SU-DHL-6 (cell line): Measurements from ENCODE around the gene LYSMD2.

Experiments used
- H2AFZ ChIP-seq: fragments of 200-600 bp; sonication (generic); 2 replicates; pipeline ENCODE4 v1.6.1; 2014; ENCODE audit warnings: low read depth, mild to moderate bottlenecking, moderate library complexity, mixed read lengths, antibody characterized with exemption, low read length; ENCODE audit not compliant: severe bottlenecking
- H3F3A ChIP-seq: fragments of 200-600 bp; shearing (Covaris generic); 2 replicates; pipeline ENCODE4 v1.6.0; 2016; ENCODE audit warnings: antibody characterized with exemption, mild to moderate bottlenecking; ENCODE audit not compliant: insufficient read depth
- H3K27ac ChIP-seq: fragments of 200-600 bp; sonication (generic); 2 replicates; pipeline ENCODE4 v1.5.1; 2016; ENCODE audit warnings: low read depth, mild to moderate bottlenecking, low read length, moderate library complexity, mixed read lengths
- H3K27me3 ChIP-seq: fragments of 200-600 bp; sonication (generic), shearing (Covaris generic); 2 replicates; pipeline ENCODE4 v1.6.0; 2014; ENCODE audit warnings: mild to moderate bottlenecking, low read length
- H3K36me3 ChIP-seq: fragments of 200-600 bp; sonication (generic); 2 replicates; pipeline ENCODE4 v1.6.1; 2014; ENCODE audit warnings: mild to moderate bottlenecking, low read length, mixed read lengths
- H3K4me2 ChIP-seq: fragments of 300-600, 200-600 bp; shearing (Covaris generic), sonication (generic); 2 replicates; pipeline ENCODE4 v1.6.0; 2014; ENCODE audit warnings: low read length, low read depth, mild to moderate bottlenecking; ENCODE audit not compliant: poor library complexity, severe bottlenecking
- H3K4me3 ChIP-seq: fragments of 200-600 bp; sonication (generic); 2 replicates; pipeline ENCODE4 v1.5.1; 2014; ENCODE audit warnings: antibody characterized with exemption, low read length, mild to moderate bottlenecking, mixed read lengths; ENCODE audit not compliant: insufficient read depth, poor library complexity, severe bottlenecking
- H3K79me2 ChIP-seq: fragments of 200-600 bp; sonication (generic); 2 replicates; pipeline ENCODE4 v1.6.1; 2014; ENCODE audit warnings: mild to moderate bottlenecking, low read length, moderate library complexity; ENCODE audit not compliant: insufficient read depth
- H3K9ac ChIP-seq: fragments of 200-600 bp; sonication (generic); 2 replicates; pipeline ENCODE4 v1.7.0; 2014; ENCODE audit warnings: mild to moderate bottlenecking, low read length
- H3K9me2 ChIP-seq: fragments of 200-600 bp; sonication (generic); replicated peaks from 2 replicates; pipeline ENCODE4 v1.6.1; 2014; ENCODE audit warnings: low read length; ENCODE audit not compliant: insufficient read depth
- H3K9me3 ChIP-seq: fragments of 200-600 bp; sonication (generic); 2 replicates; pipeline ENCODE4 v1.6.1; 2014; ENCODE audit warnings: low read length, mixed read lengths; ENCODE audit not compliant: insufficient read depth
- H4K20me1 ChIP-seq: fragments of 200-600 bp; sonication (generic); 2 replicates; pipeline ENCODE4 v1.6.1; 2014; ENCODE audit warnings: low read depth, mild to moderate bottlenecking, antibody characterized with exemption, low read length, moderate library complexity, mixed read lengths
- EZH2phosphoT487 ChIP-seq: fragments of 200-600 bp; sonication (generic), shearing (Covaris generic); conservative IDR thresholded peaks from 2 replicates; pipeline ENCODE4 v1.6.1; 2018; ENCODE audit warnings: mild to moderate bottlenecking, antibody characterized with exemption, low read length, moderate library complexity, mixed read lengths
- TF ChIP-seq, protein P1 (sequence below): fragments of 200-600 bp; sonication (generic); IDR thresholded peaks from one replicate; pipeline ENCODE4 v1.5.1; 2017; ENCODE audit warnings: antibody characterized with exemption, mild to moderate bottlenecking, low read length, moderate library complexity; ENCODE audit not compliant: insufficient read depth, poor library complexity, severe bottlenecking

Gene LYSMD2

GRCh38 chr15:51749307-51749706 lies 11.9 kb upstream of the LYSMD2 start:
- no peaks in the 10 kb centered on the region for H3K9me3 ChIP-seq
- no peaks in the 10 kb centered on the region for H3K36me3 ChIP-seq
- no peak overlapping the region for H3K27ac ChIP-seq
- H4K20me1 ChIP-seq: no peaks in the 10 kb centered on the region
- no peaks in the 10 kb centered on the region for H3K9me2 ChIP-seq
- H3F3A ChIP-seq: no peaks in the 10 kb centered on the region
- H3K79me2 ChIP-seq: no peaks in the 10 kb centered on the region
- no peak overlapping the region for H3K4me2 ChIP-seq
- H3K27me3 ChIP-seq: no peaks in the 10 kb centered on the region
- H2AFZ ChIP-seq: no peak overlapping the region
- H3K4me3 ChIP-seq: no peak overlapping the region
- no peak overlapping the region for H3K9ac ChIP-seq
- TF ChIP-seq, protein P1, sequence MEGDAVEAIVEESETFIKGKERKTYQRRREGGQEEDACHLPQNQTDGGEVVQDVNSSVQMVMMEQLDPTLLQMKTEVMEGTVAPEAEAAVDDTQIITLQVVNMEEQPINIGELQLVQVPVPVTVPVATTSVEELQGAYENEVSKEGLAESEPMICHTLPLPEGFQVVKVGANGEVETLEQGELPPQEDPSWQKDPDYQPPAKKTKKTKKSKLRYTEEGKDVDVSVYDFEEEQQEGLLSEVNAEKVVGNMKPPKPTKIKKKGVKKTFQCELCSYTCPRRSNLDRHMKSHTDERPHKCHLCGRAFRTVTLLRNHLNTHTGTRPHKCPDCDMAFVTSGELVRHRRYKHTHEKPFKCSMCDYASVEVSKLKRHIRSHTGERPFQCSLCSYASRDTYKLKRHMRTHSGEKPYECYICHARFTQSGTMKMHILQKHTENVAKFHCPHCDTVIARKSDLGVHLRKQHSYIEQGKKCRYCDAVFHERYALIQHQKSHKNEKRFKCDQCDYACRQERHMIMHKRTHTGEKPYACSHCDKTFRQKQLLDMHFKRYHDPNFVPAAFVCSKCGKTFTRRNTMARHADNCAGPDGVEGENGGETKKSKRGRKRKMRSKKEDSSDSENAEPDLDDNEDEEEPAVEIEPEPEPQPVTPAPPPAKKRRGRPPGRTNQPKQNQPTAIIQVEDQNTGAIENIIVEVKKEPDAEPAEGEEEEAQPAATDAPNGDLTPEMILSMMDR: no peak
- TF ChIP-seq EZH2phosphoT487: no peak

DNA sequence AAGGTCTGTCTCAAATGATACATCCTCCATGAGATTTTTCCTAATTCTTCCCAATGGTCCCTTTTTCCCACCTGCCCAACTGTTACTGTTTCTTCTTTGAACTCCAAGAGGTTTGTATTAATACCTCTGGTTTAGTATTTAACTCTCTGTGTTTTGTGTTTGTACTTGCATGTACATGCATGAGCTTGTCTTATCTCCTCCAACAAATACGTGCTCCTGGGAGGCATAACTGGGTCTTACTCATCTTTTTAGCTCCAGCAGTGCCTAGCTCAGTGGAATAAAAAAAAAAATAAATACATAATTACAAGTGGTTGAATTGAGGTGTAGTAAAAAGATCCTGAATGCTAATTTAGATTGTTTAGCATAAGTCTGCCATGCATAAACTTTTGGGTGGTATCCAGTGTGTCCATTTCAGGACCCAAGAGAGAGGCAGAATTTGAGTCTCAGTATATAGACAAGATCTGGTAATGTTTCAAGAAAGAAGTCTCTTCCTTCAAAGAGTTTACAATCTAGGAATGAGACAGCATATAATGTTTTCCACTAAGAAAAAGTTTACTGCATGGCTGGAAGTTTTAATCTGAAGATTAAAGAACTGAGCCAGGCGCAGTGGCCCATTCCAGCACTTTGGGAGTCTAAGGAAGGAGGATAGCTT lies 1.7 kb upstream of the LYSMD2 start:
- Histone ChIP-seq H3K36me3 (no peaks in the 10 kb centered on the region), H3K4me2 (no peak overlapping the region), H3K27ac (no peak overlapping the region), H3K4me3 (no peak overlapping the region), H4K20me1 (no peaks in the 10 kb centered on the region), H3K79me2 (no peaks in the 10 kb centered on the region), H3K9me2 (no peaks in the 10 kb centered on the region), H3K9me3 (no peaks in the 10 kb centered on the region), H3K9ac (no peak overlapping the region), H2AFZ (no peak overlapping the region), H3F3A (peaks cover 6% of the 10 kb centered on the region), H3K27me3 (no peaks in the 10 kb centered on the region)
- TF ChIP-seq, protein P1: no peak
- TF ChIP-seq EZH2phosphoT487: no peak

DNA sequence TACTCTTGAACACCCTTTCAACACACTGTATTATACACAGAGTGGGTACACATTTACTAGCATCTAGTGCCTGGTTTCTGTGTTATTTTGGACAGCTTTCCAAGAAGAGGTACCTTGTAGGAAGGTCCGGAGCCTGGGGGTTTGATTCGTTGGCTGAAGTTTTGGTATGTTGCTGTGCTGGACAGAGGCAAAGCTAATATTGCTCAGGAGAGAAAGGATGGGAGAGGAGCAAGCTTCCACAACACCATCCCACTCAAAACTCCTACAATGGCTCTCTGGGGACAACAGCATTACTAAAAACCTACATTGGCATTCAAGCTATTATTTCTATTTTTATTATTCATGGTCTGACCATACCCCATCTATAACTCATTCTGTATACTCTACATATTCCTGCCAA lies 1.1 kb upstream of the LYSMD2 start:
- no peaks in the 10 kb centered on the region for H3K27me3 ChIP-seq
- peaks cover 6% of the 10 kb centered on the region for H3F3A ChIP-seq
- no peak overlapping the region for H3K4me3 ChIP-seq
- H3K79me2 ChIP-seq: no peaks in the 10 kb centered on the region
- no peaks in the 10 kb centered on the region for H3K9me3 ChIP-seq
- TF ChIP-seq, protein P1: no peak
- no peak for TF ChIP-seq EZH2phosphoT487
- no peaks in the 10 kb centered on the region for H3K36me3 ChIP-seq
- H4K20me1 ChIP-seq: no peaks in the 10 kb centered on the region
- H3K9me2 ChIP-seq: no peaks in the 10 kb centered on the region
- no peak overlapping the region for H3K9ac ChIP-seq
- no peak overlapping the region for H3K27ac ChIP-seq
- H3K4me2 ChIP-seq: no peak overlapping the region
- H2AFZ ChIP-seq: no peak overlapping the region
